GM13976 (cell line): Measurements from ENCODE around the gene ADGRF1.

ENCODE experiments used
- DNase-seq: peaks from one replicate; pipeline ENCODE4 v3.0.0; 2012; ENCODE audit warnings: low spot score
- in situ Hi-C: fragments of 300-500 bp; cut with MboI; formaldehyde crosslinking; loops from one replicate; pipeline ENCODE4 v1.12.0; 2022; ENCODE audit warnings: low sequenced_read_pairs, mixed read lengths, inconsistent platforms; ENCODE audit not compliant: unreplicated experiment
- TF ChIP-seq, protein P1 (sequence below): IDR thresholded peaks from 2 replicates; pipeline ENCODE4 v1.5.1; 2012; ENCODE audit warnings: borderline replicate concordance, mild to moderate bottlenecking; ENCODE audit not compliant: insufficient read depth; ENCODE audit errors: extremely low read depth, missing control alignments, control extremely low read depth

The ADGRF1 gene

DNA sequence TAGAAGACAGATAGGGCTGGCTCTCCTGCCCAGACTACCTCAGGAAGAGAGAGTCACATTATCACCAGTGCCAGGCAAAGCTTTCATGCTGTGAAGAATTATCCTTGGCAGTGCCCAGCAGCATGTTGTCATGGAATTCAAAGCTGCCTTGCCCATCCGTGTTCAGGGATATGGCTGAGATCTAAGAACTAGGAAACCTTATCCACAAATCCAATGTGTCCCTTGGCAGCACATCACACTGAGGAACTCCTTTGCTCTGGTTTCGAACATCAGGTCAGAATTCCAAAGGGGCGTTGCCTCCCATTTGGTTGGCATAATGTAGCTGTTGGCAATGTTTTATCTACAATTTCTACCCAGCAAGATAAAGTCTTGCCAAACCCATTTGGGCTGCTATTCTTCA, 52.7 kb downstream of the ADGRF1 start:
- in situ Hi-C loops, result no loop called here
- no peak for DNase-seq
- TF ChIP-seq, protein P1, sequence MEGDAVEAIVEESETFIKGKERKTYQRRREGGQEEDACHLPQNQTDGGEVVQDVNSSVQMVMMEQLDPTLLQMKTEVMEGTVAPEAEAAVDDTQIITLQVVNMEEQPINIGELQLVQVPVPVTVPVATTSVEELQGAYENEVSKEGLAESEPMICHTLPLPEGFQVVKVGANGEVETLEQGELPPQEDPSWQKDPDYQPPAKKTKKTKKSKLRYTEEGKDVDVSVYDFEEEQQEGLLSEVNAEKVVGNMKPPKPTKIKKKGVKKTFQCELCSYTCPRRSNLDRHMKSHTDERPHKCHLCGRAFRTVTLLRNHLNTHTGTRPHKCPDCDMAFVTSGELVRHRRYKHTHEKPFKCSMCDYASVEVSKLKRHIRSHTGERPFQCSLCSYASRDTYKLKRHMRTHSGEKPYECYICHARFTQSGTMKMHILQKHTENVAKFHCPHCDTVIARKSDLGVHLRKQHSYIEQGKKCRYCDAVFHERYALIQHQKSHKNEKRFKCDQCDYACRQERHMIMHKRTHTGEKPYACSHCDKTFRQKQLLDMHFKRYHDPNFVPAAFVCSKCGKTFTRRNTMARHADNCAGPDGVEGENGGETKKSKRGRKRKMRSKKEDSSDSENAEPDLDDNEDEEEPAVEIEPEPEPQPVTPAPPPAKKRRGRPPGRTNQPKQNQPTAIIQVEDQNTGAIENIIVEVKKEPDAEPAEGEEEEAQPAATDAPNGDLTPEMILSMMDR, result no peak

DNA sequence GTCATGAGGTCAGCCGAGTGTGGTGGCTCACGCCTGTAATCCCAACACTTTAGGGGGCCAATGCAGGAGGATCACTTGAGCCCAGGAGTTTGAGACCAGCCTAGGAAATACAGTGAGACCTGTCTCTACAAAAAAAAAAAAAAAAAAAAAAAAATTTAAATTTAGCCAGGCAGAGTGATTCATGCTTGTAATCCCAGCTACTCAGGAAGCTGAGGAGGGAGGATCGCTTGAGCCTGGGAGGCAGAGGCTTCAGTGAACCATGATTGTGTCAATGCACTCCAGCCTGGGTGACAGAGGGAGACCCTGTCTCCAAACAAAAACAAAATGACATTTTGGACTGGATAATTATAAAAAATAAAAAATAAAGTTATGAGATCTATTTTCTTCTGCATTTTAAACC, 56.2 kb downstream of the ADGRF1 start:
- in situ Hi-C loops, result no loop called here
- DNase-seq, result no peak
- TF ChIP-seq, protein P1, result no peak

DNA sequence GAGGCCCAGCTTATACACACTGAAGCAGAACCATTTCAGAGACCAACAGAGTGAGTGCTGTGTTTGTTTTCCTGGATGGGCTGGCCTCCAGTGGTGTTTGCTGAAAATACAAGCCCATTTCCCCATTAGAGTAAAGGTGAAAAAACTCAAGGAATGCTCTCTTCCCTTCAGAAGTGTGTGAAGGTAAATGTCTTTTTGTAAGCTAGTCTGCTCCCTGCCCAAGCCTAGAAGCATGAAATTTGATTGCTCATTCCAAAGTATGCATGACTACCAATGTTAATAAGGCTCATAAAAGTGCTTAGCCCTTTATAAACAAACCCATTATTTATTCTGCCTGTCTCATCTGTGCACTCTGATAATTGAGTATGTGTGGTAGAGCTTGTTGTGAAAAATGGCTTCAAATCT, 59.1 kb downstream of the ADGRF1 start:
- DNase-seq, result no peak
- in situ Hi-C loops, result no loop called here
- TF ChIP-seq, protein P1, result no peak

DNA sequence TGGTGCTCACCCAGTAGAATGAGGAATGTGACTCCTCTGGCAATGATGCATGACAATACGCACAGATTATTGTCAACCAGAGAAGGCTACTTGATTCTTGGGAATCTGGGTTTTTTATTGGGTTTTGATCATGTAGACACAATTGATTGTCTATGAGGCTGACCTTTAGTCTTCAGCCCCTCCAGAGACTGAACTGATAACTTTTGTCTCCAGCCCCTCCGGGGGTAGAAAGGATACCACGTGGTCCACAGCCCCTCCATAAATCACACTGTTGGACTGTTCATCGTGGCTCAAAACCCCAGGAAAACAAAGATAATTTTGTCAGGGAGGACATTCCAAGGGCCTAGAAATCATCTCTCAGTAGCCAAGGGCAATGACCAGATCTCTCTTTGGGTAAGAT, 62.9 kb downstream of the ADGRF1 start:
- no peak for DNase-seq
- in situ Hi-C loops, result no loop called here
- TF ChIP-seq, protein P1, result no peak

DNA sequence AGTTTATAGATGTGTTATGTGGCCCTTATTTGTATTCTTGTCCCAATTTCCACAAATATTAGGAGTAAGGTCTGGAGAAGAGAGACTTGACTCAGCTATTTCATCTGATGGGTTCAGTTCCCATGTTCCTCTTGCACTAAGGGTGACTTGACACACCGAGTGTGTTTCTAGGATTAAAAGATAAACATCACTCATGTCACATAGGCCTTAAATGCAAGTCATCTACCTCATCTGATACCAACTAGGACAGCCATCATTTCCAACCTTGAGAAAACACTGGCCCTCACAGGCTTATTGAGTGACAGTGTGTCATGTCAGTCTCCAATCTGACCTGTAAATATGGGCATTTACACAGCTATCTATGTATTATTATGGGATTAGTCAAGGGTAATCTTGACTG, 67.3 kb downstream of the ADGRF1 start:
- no peak for DNase-seq
- in situ Hi-C loops, result no loop called here
- TF ChIP-seq, protein P1, result no peak

DNA sequence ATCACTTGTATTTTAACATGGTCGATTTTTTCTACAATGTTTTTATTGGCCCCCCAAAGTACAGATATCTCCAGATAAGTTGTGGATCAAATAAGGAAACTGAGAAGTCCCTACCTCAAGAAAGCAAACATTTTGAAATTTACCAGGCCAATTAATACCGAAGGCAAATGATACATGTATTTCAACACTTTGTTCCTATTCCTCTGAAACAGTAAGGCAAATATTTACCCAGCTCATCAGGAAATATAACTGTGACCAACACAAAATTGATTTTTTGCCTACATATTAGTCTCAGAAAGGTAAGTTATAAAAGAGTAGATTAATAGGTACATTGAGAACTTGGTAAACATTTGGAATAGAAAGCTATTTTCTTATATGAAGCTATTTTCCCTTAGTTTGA, 69.1 kb downstream of the ADGRF1 start:
- in situ Hi-C loops, result no loop called here
- no peak for DNase-seq
- TF ChIP-seq, protein P1, result no peak

DNA sequence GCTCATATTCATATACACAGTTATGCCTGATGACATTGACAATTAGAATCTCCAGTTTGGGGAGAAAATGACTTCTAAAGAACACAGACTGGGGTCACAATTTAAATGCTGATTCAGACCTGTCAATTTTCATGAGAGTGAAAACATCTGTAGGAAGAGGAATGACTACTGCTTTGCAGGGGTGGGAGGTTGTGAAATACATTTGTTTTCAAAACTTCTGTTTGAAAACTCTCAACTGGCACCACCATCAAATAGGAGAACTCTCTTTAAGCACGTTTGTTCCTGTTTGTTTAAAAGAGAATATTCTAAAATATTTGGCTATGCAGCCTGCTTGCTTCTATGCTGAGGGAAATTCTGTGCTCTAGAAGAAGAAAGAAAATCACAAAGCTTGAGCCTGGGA, 69.6 kb downstream of the ADGRF1 start:
- in situ Hi-C loops, result no loop called here
- no peak for DNase-seq
- TF ChIP-seq, protein P1, result no peak
